Right renal pelvis (tissue), 4 donors: ENCODE measurements around the gene OR13H1. TPM values are rescaled to one million over a fixed set of nuclear protein-coding genes. Genes with fewer than 3 reads are reported as not detected.
"Not testable (repeated sequence)": the region's sequence is repeated elsewhere in the genome, so short reads cannot be mapped to it uniquely, and the experiment has no call there.

Experiments
- DNase-seq, 4 donors: peaks; one replicate each; pipeline ENCODE4 v3.0.0-alpha.2; 2013; ENCODE audit warnings: low read depth in 4 of 4, low spot score in 3 of 4, missing footprints in 1 of 4
- polyA plus RNA-seq, 4 donors: library from polyadenylated mRNA; unstranded; fragments of 120-200 nt; gene quantifications; one replicate each; pipeline ENCODE4 v1.2.1, GENCODE V29; 2013; ENCODE audit not compliant: insufficient read length in 4 of 4

The OR13H1 gene
- polyA plus RNA-seq = not detected

GRCh38 chrX:131543774-131544173, at the start of gene OR13H1:
Gene OR13H1, plus strand, starts transcription at chrX:131544074. Its CDS starts 0 bp downstream, at chrX:131544074.
- no peak for DNase-seq

DNA sequence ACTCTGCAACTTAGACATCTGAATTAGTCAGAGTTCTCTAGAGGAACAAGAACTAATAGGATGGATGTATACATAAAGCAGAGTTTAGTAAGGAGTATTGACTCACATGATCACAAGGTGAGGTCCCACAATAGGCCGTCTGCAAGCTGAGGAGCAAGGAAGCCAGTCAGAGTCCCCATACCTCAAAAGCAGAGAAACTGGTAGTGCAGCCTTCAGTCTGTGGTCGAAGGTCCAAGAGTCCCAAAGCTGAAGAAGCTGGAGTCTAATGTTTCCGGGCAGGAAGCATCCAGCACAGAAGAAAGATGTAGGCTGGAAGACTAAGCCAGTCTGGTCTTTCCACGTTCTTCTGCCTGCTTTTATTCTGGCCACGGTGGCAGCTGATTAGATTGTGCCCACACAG, 42.3 kb upstream of the OR13H1 start:
- not testable (repeated sequence) for DNase-seq

DNA sequence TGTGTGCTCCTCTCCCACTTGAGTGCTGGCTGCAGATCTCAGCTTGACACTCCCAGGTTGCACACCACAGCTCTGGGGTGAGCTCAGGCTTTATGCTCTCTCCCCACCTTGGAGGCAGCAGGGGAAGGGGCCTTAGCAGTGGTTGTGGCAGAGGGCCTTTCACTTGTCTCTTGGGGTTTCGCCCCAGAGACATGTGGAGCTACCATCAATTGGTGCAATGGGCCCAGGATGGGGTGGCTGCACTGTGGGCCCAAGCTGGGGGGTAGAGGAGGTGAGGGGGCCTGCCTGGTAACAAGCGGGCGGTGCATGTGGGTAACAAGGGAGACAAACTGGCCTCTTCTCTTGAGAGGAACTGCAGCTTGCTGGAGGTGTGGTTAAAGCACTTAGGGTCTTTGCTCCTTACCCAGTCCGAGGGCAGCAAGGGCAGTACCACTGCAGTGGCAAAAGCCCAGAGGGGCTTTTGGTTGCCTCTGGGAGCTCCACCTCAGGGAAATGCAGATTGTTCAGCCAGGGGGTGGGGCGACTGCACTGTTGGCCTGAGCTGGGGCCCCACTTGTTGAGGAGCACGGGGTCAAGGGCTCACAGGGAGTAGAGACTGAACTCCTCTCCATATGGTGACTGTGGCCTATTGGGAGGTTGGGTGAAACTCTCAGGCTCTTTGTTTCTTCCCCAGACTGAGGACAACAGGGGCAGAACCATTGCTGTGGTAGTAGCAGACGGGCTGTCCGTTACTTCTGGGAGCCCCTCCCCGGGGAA, 30.5 kb upstream of the OR13H1 start:
- no peak for DNase-seq

- no peak for DNase-seq
Observed at GRCh38 chrX:131521824-131522223, 22.1 kb upstream of the OR13H1 start.

DNA sequence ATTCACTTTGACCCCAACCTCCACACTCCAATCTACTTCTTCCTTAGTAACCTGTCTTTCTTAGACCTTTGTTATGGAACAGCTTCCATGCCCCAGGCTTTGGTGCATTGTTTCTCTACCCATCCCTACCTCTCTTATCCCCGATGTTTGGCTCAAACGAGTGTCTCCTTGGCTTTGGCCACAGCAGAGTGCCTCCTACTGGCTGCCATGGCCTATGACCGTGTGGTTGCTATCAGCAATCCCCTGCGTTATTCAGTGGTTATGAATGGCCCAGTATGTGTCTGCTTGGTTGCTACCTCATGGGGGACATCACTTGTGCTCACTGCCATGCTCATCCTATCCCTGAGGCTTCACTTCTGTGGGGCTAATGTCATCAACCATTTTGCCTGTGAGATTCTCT, 344 bp downstream of the OR13H1 start:
- DNase-seq = no peak

- no peak for DNase-seq
Observed at GRCh38 chrX:131549011-131549410, 5.1 kb downstream of the OR13H1 start.

DNA sequence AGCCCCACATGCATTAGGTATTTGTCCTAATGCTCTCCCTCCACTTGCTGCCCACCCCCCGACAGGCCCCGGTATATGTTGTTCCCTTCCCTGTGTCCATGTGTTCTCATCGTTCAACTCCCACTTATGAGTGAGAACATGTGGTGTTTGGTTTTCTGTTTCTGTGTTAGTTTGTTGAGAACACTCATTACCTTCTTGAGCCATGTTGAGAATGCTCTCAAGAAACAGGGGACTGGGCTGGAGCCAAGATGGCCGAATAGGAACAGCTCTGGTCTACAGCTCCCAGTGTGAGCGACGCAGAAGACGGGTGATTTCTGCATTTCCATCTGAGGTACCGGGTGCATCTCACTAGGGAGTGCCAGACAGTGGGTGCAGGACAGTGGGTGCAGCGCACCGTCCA, 8.6 kb downstream of the OR13H1 start:
- DNase-seq = not testable (repeated sequence)

DNA sequence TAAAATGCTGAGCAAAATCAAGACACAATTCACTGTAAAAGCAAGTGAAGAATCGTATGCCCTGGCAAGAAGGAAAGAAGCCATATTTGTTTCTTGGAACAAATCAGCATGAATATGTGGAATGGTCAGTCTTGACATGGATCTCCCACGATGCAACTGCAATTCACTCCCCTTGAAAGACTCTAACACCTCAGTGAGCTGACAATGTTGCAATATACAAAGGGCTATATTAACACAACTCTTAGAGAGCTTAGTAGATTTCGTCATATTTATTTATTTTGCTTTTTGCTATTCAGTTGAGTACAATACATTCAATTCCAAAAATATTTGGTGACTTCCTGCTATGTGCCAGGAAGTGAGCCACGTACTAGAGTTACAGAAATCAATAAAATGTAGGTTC, 14.7 kb downstream of the OR13H1 start:
- no peak for DNase-seq

- no peak for DNase-seq
Observed at GRCh38 chrX:131564553-131565229, 20.8 kb downstream of the OR13H1 start.

GRCh38 chrX:131565909-131566308, 22.0 kb downstream of the OR13H1 start:
- DNase-seq = no peak

GRCh38 chrX:131571348-131571747, 27.5 kb downstream of the OR13H1 start:
- DNase-seq = no peak

DNA sequence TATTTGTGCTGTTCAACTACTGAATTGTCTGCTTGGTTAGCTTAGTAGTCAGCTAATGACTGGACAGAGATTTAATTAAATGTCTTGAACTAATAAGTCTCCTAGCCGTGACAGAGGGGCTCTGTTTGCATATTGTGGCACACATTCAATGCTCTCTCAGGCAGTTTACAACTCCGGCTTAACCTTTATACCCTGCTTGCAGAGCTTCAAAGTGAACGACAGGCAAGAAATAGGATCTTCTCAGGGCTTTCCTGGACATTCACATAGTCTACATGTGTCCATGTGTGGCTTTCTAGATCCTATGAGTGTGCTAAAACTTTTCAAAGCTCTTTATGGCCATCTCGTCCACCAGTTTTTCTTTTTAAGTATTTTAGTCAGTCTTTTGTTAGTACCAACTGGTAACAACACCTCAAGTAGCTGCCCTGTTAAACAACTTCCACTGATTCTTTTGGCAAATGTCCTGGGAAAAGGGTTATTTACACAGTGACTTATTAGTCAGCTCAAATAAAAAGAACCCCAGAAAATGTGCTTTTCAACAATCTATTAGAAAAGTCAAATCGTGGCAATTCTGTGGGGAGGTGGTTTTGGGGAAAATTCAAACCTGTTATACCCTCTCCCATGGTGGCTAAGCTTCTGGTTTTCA, 28.6 kb downstream of the OR13H1 start:
- no peak for DNase-seq

DNA sequence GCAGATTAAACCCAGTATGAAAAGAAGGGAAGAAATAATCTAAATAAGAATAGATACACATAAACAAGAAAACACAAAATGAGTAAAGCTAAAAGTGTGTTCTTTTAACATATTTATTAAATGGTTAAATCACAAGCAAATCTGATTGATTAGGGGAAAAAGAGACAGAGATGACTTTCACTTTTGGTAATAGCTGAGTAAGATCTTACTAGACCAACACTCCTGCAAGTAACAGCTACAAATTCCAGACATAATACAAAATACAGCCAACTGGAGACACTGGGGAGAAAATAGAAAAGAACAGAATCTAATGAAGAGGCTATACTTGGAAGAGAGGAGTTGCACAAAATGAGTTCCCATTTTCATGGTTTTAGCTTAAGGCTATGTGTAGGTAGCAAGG, 33.5 kb downstream of the OR13H1 start:
- DNase-seq = no peak

GRCh38 chrX:131577999-131578734, 34.3 kb downstream of the OR13H1 start:
- no peak for DNase-seq

GRCh38 chrX:131578735-131579367, 35.0 kb downstream of the OR13H1 start:
- DNase-seq = not testable (repeated sequence)

DNA sequence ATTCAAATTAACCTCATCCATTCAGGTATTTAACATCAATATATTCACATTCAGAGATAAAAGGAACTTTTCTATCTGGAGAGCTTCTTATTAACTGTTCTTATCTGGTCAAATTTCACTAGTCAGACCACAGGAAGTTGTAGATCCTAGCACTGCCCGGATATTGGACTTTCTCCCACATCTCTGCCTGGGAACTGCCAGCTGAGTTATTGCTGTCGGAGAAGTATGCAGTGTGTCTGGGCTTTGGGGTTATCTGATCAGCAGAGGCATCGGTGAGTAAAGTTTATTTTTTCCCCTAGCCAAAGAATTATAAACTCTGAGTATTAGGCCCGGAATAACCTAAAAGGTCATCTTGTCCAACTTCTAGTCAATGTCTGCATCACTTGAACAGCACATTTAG, 45.1 kb downstream of the OR13H1 start:
- peak in 1 of 4 donors; percentile 10 for DNase-seq
